Keratinocyte (primary cell): ENCODE measurements around the gene STX17. TPM values are rescaled to one million over a fixed set of nuclear protein-coding genes. Genes with fewer than 3 reads are reported as not detected.

Experiments
- DNase-seq: peaks from one replicate; pipeline ENCODE4 v3.0.0-alpha.2; 2011; ENCODE audit warnings: low read depth, missing footprints, low spot score
- FAIRE-seq: peaks from 2 replicates; lab custom pipeline; 2011; peaks lifted over from hg19 to GRCh38; lab: Jason Lieb, UNC
- H2AFZ ChIP-seq: 2 replicates; pipeline ENCODE4 v1.6.0; 2012; ENCODE audit warnings: low read length, control low read depth, inconsistent platforms; ENCODE audit not compliant: control insufficient read depth
- H3K27ac ChIP-seq: 2 replicates; pipeline ENCODE4 v1.5.1; 2011; ENCODE audit warnings: low read length; ENCODE audit not compliant: control insufficient read depth, insufficient read depth
- H3K27me3 ChIP-seq: 3 replicates; pipeline ENCODE4 v1.6.0; 2011; ENCODE audit warnings: low read length; ENCODE audit not compliant: control insufficient read depth, insufficient read depth; ENCODE audit errors: extremely low read depth
- H3K36me3 ChIP-seq, 2 experiments: 2 replicates in 1 of 2; 3 replicates in 1 of 2; pipeline ENCODE4 v1.5.1; 2011; ENCODE audit warnings: low read length in 2 of 2, mild to moderate bottlenecking in 1 of 2; ENCODE audit not compliant: control insufficient read depth in 2 of 2, insufficient read depth in 2 of 2; ENCODE audit errors: extremely low read depth in 1 of 2
- H3K4me1 ChIP-seq: 3 replicates; pipeline ENCODE4 v1.5.1; 2011; ENCODE audit warnings: low read length; ENCODE audit not compliant: control insufficient read depth, insufficient read depth; ENCODE audit errors: extremely low read depth
- H3K4me2 ChIP-seq: 3 replicates; pipeline ENCODE4 v1.6.0; 2011; ENCODE audit warnings: low read depth, low read length; ENCODE audit not compliant: control insufficient read depth, insufficient read depth; ENCODE audit errors: extremely low read depth
- H3K4me3 ChIP-seq, 3 experiments: fragments of 200-600 bp in 1 of 3; sonication (generic) in 1 of 3; 2 replicates in 2 of 3; 3 replicates in 1 of 3; pipeline ENCODE4 v1.5.1; 2011 to 2016; ENCODE audit warnings: low read length in 3 of 3, mild to moderate bottlenecking in 3 of 3, control low read depth in 2 of 3, inconsistent platforms in 1 of 3, low read depth in 1 of 3, mixed read lengths in 1 of 3, mixed run types in 1 of 3, moderate library complexity in 1 of 3; ENCODE audit not compliant: control insufficient read depth in 2 of 3, insufficient read depth in 2 of 3; ENCODE audit errors: extremely low read depth in 1 of 3
- H3K79me2 ChIP-seq: 2 replicates; pipeline ENCODE4 v1.6.0; 2012; ENCODE audit warnings: low read length; ENCODE audit not compliant: control insufficient read depth, insufficient read depth
- H3K9ac ChIP-seq: 3 replicates; pipeline ENCODE4 v1.6.0; 2011; ENCODE audit warnings: low read length; ENCODE audit not compliant: control insufficient read depth, insufficient read depth; ENCODE audit errors: extremely low read depth
- H3K9me1 ChIP-seq: 3 replicates; pipeline ENCODE4 v1.6.0; 2011; ENCODE audit warnings: low read length; ENCODE audit not compliant: control insufficient read depth, insufficient read depth; ENCODE audit errors: extremely low read depth
- H3K9me3 ChIP-seq: 2 replicates; pipeline ENCODE4 v1.5.1; 2012; ENCODE audit warnings: low read depth, low read length; ENCODE audit not compliant: control insufficient read depth
- H4K20me1 ChIP-seq: 3 replicates; pipeline ENCODE4 v1.6.0; 2011; ENCODE audit warnings: low read length; ENCODE audit not compliant: control insufficient read depth, insufficient read depth; ENCODE audit errors: extremely low read depth
- CTCF ChIP-seq, 3 experiments: IDR thresholded peaks in 1 of 3; conservative IDR thresholded peaks in 1 of 3; optimal IDR thresholded peaks in 1 of 3; 2 replicates in 2 of 3; 3 replicates in 1 of 3; pipeline versions ENCODE3 to v1.5.1; 2011; ENCODE audit warnings: low read length in 3 of 3, mild to moderate bottlenecking in 3 of 3, moderate library complexity in 2 of 3, control low read depth in 1 of 3, inconsistent platforms in 1 of 3; ENCODE audit not compliant: insufficient read depth in 2 of 3; ENCODE audit errors: extremely low read depth in 1 of 3
- EZH2 ChIP-seq: IDR thresholded peaks from one replicate; pipeline ENCODE4 v1.6.1; 2012; ENCODE audit warnings: inconsistent platforms, mild to moderate bottlenecking, low read length, moderate library complexity
- dilution Hi-C: fragments of 300-500 bp; cut with MboI; formaldehyde crosslinking; loops from one replicate; pipeline ENCODE4 v1.7.0; 2020; ENCODE audit warnings: low sequenced_read_pairs; ENCODE audit not compliant: extremely low pct_ligation_motif_present
- polyA plus RNA-seq, 5 experiments: library from polyadenylated mRNA; depleted of rRNA in 3 of 5; stranded (reverse) in 3 of 5; stranded (forward) in 1 of 5; unstranded in 1 of 5; fragments of >200 nt; gene quantifications; 1 replicate in 1 of 5; 2 replicates in 3 of 5; 3 replicates in 1 of 5; pipeline versions ENCODE4 v1.2.1 to v1.2.3, GENCODE V29; 2011 to 2012; ENCODE audit warnings: missing spikeins in 2 of 5, low read depth in 1 of 5, low replicate concordance in 1 of 5

The STX17 gene
- polyA plus RNA-seq, 1 donor (not counting 4 experiments of a cell fraction or from before 2014, with no cell fraction given) = 12.6 TPM

- Histone ChIP-seq H3K79me2 (no peaks in the 10 kb centered on the region), H3K4me1 (peaks cover 2% of the 10 kb centered on the region), H4K20me1 (no peaks in the 10 kb centered on the region), H3K4me2 (no peak overlapping the region), H3K9me3 (no peaks in the 10 kb centered on the region), H3K4me3 (no peak overlapping the region), H3K36me3 (peaks cover 6 to 16% of the 10 kb centered on the region in 2 experiments), H3K9ac (no peak overlapping the region), H2AFZ (no peak overlapping the region), H3K9me1 (no peaks in the 10 kb centered on the region), H3K27ac (no peak overlapping the region), H3K27me3 (no peaks in the 10 kb centered on the region)
- dilution Hi-C loops = no loop called here
- FAIRE-seq (no peak), DNase-seq (no peak)
- no peak for TF ChIP-seq EZH2
- TF ChIP-seq CTCF (optimal IDR thresholded peaks at IDR 0.05 in 1 of 3, IDR thresholded peaks at IDR 0.05 in 1 of 3, conservative IDR thresholded peaks at IDR 0.05 in 1 of 3; ENCODE audit: extremely low read depth in 1 of 3, insufficient read depth in 2 of 3, low read length in 3 of 3) = no peak
Observed at GRCh38 chr9:99918134-99918533, 11.7 kb downstream of the STX17 start.

- Histone ChIP-seq H3K36me3 (peaks cover 6 to 16% of the 10 kb centered on the region in 2 experiments), H4K20me1 (no peaks in the 10 kb centered on the region), H3K27me3 (no peaks in the 10 kb centered on the region), H2AFZ (no peak overlapping the region), H3K4me1 (peaks cover 2% of the 10 kb centered on the region), H3K9me1 (no peaks in the 10 kb centered on the region), H3K9me3 (no peaks in the 10 kb centered on the region), H3K79me2 (no peaks in the 10 kb centered on the region), H3K4me2 (no peak overlapping the region), H3K4me3 (no peak overlapping the region), H3K27ac (no peak overlapping the region), H3K9ac (no peak overlapping the region)
- DNase-seq = no peak
- dilution Hi-C loops = no loop called here
- no peak for TF ChIP-seq CTCF (optimal IDR thresholded peaks at IDR 0.05 in 1 of 3, IDR thresholded peaks at IDR 0.05 in 1 of 3, conservative IDR thresholded peaks at IDR 0.05 in 1 of 3; ENCODE audit: extremely low read depth in 1 of 3, insufficient read depth in 2 of 3, low read length in 3 of 3)
- TF ChIP-seq EZH2 = no peak
- FAIRE-seq = no peak
Observed at GRCh38 chr9:99919930-99920329, 13.5 kb downstream of the STX17 start.
